Measurements from ENCODE around the gene C12orf57. TPM values are rescaled to one million over a fixed set of nuclear protein-coding genes. Genes with fewer than 3 reads are reported as not detected.

The C12orf57 gene
- total and polyA plus RNA-seq, 9 of the 15 experiments (the other 6 are each of a cell fraction or from before 2014, with no cell fraction given) = 26.7 to 191 (median 107) TPM

- TF ChIP-seq YY1 (IDR thresholded peaks at IDR 0.05; ENCODE audit: borderline replicate concordance in 1 of 3, control insufficient read depth in 1 of 3, extremely low read depth in 1 of 3, insufficient read depth in 3 of 3, insufficient read length in 1 of 3, insufficient replicate concordance in 2 of 3, low read depth in 1 of 3, low read length in 2 of 3) (no peak), ZSCAN32 (CRISPR knock-in tag; IDR thresholded peaks at IDR 0.05) (no peak), BRF1 (IDR thresholded peaks at IDR 0.05; ENCODE audit: borderline replicate concordance, extremely low read depth, insufficient read length) (no peak), MNT (conservative IDR thresholded peaks at IDR 0.05) (peak in 1 of 2 experiments; percentile 21; a peak in 1 of 4 replicates)
Measured at GRCh38 chr12:6946033-6946919, 2.5 kb downstream of the C12orf57 start (continued).

- WGBS (ENCODE audit: insufficient coverage, low coverage, missing lambda C conversion rate) = 72% methylated on average over 8 of the region's 8 CpGs
- Histone ChIP-seq H3K79me2 (ENCODE audit: control insufficient read depth, insufficient read depth, low read length) (peaks cover 13% of the 10 kb centered on the region), H3K4me3 (peak overlapping the region; percentile 13; the same call in 1 of the 2 replicates), H3K9me3 (replicated peaks; ENCODE audit: control insufficient read depth, insufficient read depth, low read depth, low read length) (no peaks in the 10 kb centered on the region), H3K27ac (ENCODE audit: extremely low read depth, low read depth, low read length) (no peak overlapping the region), H3K27me3 (ENCODE audit: control insufficient read depth in 2 of 2, insufficient read depth in 2 of 2, low read length in 2 of 2) (no peaks in the 10 kb centered on the region), H3K4me1 (replicated peaks in 1 of 2; ENCODE audit: control insufficient read depth in 2 of 2, insufficient read depth in 2 of 2, low read length in 2 of 2) (peaks cover 13 to 54% of the 10 kb centered on the region in 2 experiments), H3K9ac (ENCODE audit: insufficient read depth in 1 of 2, low read depth in 2 of 2, low read length in 2 of 2) (no peak overlapping the region; a peak in 1 of 4 replicates), H3K9me1 (ENCODE audit: control insufficient read depth, insufficient read depth, low read length) (no peaks in the 10 kb centered on the region), H3K36me3 (ENCODE audit: control insufficient read depth, insufficient read depth, low read length) (peaks cover 4% of the 10 kb centered on the region; the same call in 1 of the 3 replicates), H4K20me1 (replicated peaks; ENCODE audit: control insufficient read depth, insufficient read depth, low read length) (no peaks in the 10 kb centered on the region), H3K4me2 (ENCODE audit: insufficient read depth, low read length) (peak overlapping the region; percentile 47; the same call in 1 of the 2 replicates), H2AFZ (ENCODE audit: low read depth, low read length) (peak overlapping the region; percentile 34)
- FAIRE-seq = peak; percentile 35
- in situ Hi-C loops (cut with MboI) (no loop called here), intact Hi-C loops (cut with micrococcal nuclease) (loop anchor here (1.0 kb wide), 1 partner anchor 13 kb away; no protein-coding TSS in a partner anchor)
- ChIA-PET POLR2A (interaction anchor here (0.5 to 6.3 kb wide), 7 partner anchors 12 to 164 kb away, joined by 3 to 98 read pairs (median 4); partner anchors contain the start of gene ATN1), CTCF (ENCODE audit: low intra/inter-chr PET ratio) (interaction anchor here (1.2 kb wide), 1 partner anchor 18 kb away, joined by 4 read pairs; no protein-coding TSS in a partner anchor)
- BruUV-seq (replicated peaks) = no TSS peak
- no peak for DNase-seq (ENCODE audit: extremely low read depth in 1 of 4, low spot score in 3 of 4)
- ATAC-seq = no peak
- TF ChIP-seq AFF1 (IDR thresholded peaks at IDR 0.05; ENCODE audit: low read depth in 1 of 2, partially characterized antibody in 2 of 2) (no peak), CREB3 (tag; conservative IDR thresholded peaks at IDR 0.05; ENCODE audit: low read depth) (no peak)
Measured at GRCh38 chr12:6946920-6947374, 3.1 kb downstream of the C12orf57 start.
